ENCODE results near the gene MRTFA.

- TF ChIP-seq POLR2A (IDR thresholded peaks at IDR 0.05; ENCODE audit: insufficient read depth in 1 of 2, low read depth in 2 of 2, low read length in 2 of 2): no peak
- TF ChIP-seq ESRRA (CRISPR knock-in tag; IDR thresholded peaks at IDR 0.05; ENCODE audit: low read depth): no peak
- no peak for TF ChIP-seq TARDBP (CRISPR knock-in tag; IDR thresholded peaks at IDR 0.05)
- TF ChIP-seq PCBP2 (optimal IDR thresholded peaks at IDR 0.05; ENCODE audit: low read depth, low read length, poor library complexity, severe bottlenecking): no peak
- no peak for TF ChIP-seq CTCF (CRISPR knock-in tag; IDR thresholded peaks at IDR 0.05)
- no peak for TF ChIP-seq NR2C2 (CRISPR knock-in tag; IDR thresholded peaks at IDR 0.05; ENCODE audit: borderline replicate concordance)
- no peak for TF ChIP-seq YY1 (IDR thresholded peaks at IDR 0.05; ENCODE audit: insufficient read depth, insufficient replicate concordance, low read depth, low read length)
- TF ChIP-seq MXI1 (IDR thresholded peaks at IDR 0.05; ENCODE audit: borderline replicate concordance, low read depth, low read length): no peak
- no peak for TF ChIP-seq ZFP1 (CRISPR knock-in tag; IDR thresholded peaks at IDR 0.05)
- TF ChIP-seq DNMT3B (CRISPR knock-in tag; conservative IDR thresholded peaks at IDR 0.05): no peak
- TF ChIP-seq FOSL1 (CRISPR knock-in tag; IDR thresholded peaks at IDR 0.05; ENCODE audit: borderline replicate concordance): no peak
- TF ChIP-seq ZNF687 (CRISPR knock-in tag; IDR thresholded peaks at IDR 0.05): no peak
- TF ChIP-seq RXRA (CRISPR knock-in tag; IDR thresholded peaks at IDR 0.05): no peak
- TF ChIP-seq AGO1 (IDR thresholded peaks at IDR 0.05; ENCODE audit: low read depth, low read length, poor library complexity, severe bottlenecking): no peak
These were observed 226.2 kb downstream of the MRTFA start for GRCh38 chr22:40410272-40410671.

Data from HepG2 (cell line).